Mucosa of rectum (tissue), 2 donors: ENCODE measurements around the gene MTRR.

Experiments used
- H3K27ac ChIP-seq, 2 donors: one replicate each; pipeline ENCODE4 v1.7.0; 2013; ENCODE audit warnings: inconsistent platforms in 2 of 2, low read depth in 2 of 2, low read length in 2 of 2
- H3K27me3 ChIP-seq, 2 donors: one replicate each; pipeline ENCODE4 v1.7.0; 2013; ENCODE audit warnings: low read length in 2 of 2; ENCODE audit not compliant: control insufficient read depth in 2 of 2, insufficient read depth in 2 of 2
- H3K36me3 ChIP-seq, 2 donors: one replicate each; pipeline ENCODE4 v1.7.0; 2013; ENCODE audit warnings: low read length in 2 of 2; ENCODE audit not compliant: control insufficient read depth in 2 of 2, insufficient read depth in 2 of 2
- H3K4me1 ChIP-seq, 2 donors: one replicate each; pipeline ENCODE4 v1.7.0; 2013; ENCODE audit warnings: low read length in 2 of 2, mild to moderate bottlenecking in 1 of 2; ENCODE audit not compliant: control insufficient read depth in 2 of 2, insufficient read depth in 2 of 2
- H3K4me3 ChIP-seq, 2 donors: one replicate each; pipeline ENCODE4 v1.7.0; 2013; ENCODE audit warnings: low read length in 2 of 2
- H3K9ac ChIP-seq, 2 donors: one replicate each; pipeline ENCODE4 v1.7.0; 2013; ENCODE audit warnings: low read length in 2 of 2, low read depth in 1 of 2, mild to moderate bottlenecking in 1 of 2
- H3K9me3 ChIP-seq, 2 donors: one replicate each; pipeline ENCODE4 v1.7.0; 2013; ENCODE audit warnings: low read length in 2 of 2; ENCODE audit not compliant: control insufficient read depth in 2 of 2
- donor health status: healthy.
- donor health status: Normal muscosa, but diverticular disease.

MTRR gene

DNA sequence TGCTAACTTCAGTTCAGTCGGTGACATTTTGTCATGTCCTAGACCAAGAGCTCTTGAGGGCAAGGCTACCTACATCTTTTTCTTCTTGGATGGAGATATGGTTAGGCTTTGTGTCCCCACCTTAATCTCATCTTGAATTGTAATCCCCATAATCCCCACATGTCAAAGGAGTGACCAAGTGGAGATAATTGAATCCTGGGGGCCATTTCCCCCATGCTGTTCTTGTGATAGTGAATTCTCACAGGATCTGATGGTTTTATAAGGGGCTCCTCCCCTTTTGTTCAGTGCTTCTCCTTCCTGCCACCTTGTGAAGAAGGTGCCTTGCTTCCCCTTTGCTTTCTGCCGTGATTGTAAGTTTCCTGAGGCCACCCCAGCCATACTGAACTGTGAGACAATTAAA lies 16.0 kb upstream of the MTRR start:
- Histone ChIP-seq H3K36me3 (peaks cover 3 to 5% of the 10 kb centered on the region in 2 donors), H3K9ac (no peak overlapping the region), H3K4me1 (peaks cover 7 to 8% of the 10 kb centered on the region in 2 donors), H3K9me3 (no peaks in the 10 kb centered on the region), H3K4me3 (no peak overlapping the region), H3K27me3 (peaks cover 19 to 23% of the 10 kb centered on the region in 2 donors), H3K27ac (no peak overlapping the region)

GRCh38 chr5:7855611-7856010 lies 13.3 kb upstream of the MTRR start:
- no peak overlapping the region for H3K4me3 ChIP-seq
- peaks cover 0 to 3% of the 10 kb centered on the region in 2 donors for H3K4me1 ChIP-seq
- peaks cover 12 to 22% of the 10 kb centered on the region in 2 donors for H3K36me3 ChIP-seq
- no peaks in the 10 kb centered on the region for H3K9me3 ChIP-seq
- H3K9ac ChIP-seq, result no peak overlapping the region
- H3K27ac ChIP-seq, result no peak overlapping the region
- peaks cover 5 to 8% of the 10 kb centered on the region in 2 donors for H3K27me3 ChIP-seq

- Histone ChIP-seq H3K4me3 (no peak overlapping the region), H3K9ac (no peak overlapping the region), H3K4me1 (peaks cover 0 to 3% of the 10 kb centered on the region in 2 donors), H3K27ac (no peak overlapping the region), H3K36me3 (peaks cover 16 to 29% of the 10 kb centered on the region in 2 donors), H3K9me3 (no peaks in the 10 kb centered on the region), H3K27me3 (peaks cover 0 to 5% of the 10 kb centered on the region in 2 donors)
Observed at GRCh38 chr5:7856855-7857254, 12.1 kb upstream of the MTRR start.

DNA sequence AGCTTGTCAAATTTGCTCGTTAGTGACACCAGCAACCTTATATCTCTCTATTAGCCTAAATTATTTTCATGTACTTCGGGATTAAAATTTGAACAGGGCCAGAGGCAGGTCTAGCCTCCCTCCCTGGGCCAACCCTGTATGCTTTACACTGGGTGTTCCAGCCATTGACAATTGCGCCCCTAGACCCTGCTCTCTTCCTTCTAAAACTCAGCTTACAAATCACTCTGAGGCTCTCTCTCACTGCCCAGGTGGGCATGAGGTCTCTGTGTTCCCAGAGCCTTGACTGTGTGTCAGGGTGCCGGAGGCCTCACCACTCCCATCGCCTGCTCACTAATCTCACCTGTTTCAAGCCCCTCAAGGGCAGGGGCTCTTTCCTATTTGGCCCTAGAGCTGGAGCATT lies 11.6 kb upstream of the MTRR start:
- peaks cover 0 to 2% of the 10 kb centered on the region in 2 donors for H3K4me1 ChIP-seq
- H3K27ac ChIP-seq, result no peak overlapping the region
- H3K36me3 ChIP-seq, result peaks cover 21 to 33% of the 10 kb centered on the region in 2 donors
- no peak overlapping the region for H3K4me3 ChIP-seq
- H3K9ac ChIP-seq, result no peak overlapping the region
- H3K27me3 ChIP-seq, result peaks cover 0 to 4% of the 10 kb centered on the region in 2 donors
- no peaks in the 10 kb centered on the region for H3K9me3 ChIP-seq

DNA sequence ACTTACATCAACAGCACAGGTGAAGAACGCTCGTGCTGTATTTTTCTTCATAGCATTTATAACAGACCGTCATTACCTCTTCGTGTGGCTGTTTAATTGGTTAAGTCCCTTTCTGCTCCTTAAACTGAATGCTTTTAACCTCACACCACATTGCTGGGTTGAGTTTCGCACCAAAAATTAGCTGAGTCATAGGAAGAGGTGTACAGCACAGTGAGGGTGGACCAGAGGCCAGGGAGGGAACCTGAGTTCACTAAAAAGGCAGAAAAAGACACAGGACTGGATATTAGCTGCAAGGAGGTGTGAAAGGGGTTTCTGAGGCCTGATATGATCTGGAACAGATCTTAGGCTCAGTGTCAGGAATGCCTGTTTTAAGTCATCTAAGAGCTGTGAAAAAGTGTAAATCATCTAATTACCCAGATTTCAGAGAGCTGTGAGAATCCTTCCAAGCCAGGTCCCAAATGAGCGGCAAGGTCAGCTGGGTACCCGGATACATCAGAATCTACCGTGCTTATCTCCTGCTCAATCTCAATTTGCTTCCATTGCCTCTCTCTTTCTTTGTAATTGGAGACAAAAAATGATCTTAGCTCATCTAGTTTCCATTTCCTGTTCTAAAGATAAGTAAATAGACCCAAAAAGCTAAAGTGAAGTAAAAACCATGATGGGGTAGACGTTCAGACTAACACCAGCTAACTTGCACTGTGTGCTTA lies 10.9 kb upstream of the MTRR start:
- Histone ChIP-seq H3K27me3 (peaks cover 0 to 2% of the 10 kb centered on the region in 2 donors), H3K4me1 (no peaks in the 10 kb centered on the region), H3K4me3 (no peak overlapping the region), H3K9me3 (no peaks in the 10 kb centered on the region), H3K27ac (no peak overlapping the region), H3K36me3 (peaks cover 21 to 39% of the 10 kb centered on the region in 2 donors), H3K9ac (no peak overlapping the region)

DNA sequence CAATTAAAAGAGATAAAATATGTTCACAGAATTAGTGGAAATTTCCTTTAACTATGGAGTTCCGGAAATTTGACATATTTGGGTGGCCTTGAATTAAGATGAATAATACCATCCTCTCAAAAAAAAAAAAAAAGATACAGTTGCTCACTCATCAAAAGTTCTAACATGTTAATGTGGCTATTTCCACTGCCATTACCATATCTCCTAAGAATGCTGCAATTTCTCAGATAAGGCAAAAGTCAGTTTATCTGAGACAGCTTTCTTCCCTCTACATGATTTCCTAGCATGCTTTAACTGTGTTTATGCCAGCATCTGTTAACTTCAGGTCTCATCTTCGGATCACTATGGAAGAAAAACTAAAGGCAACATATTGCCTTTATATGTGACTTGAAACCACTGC lies 2.8 kb upstream of the MTRR start:
- Histone ChIP-seq H3K9me3 (no peaks in the 10 kb centered on the region), H3K9ac (no peak overlapping the region), H3K4me3 (no peak overlapping the region), H3K27ac (no peak overlapping the region), H3K27me3 (no peaks in the 10 kb centered on the region), H3K4me1 (peaks cover 6 to 21% of the 10 kb centered on the region in 2 donors), H3K36me3 (peaks cover 17 to 21% of the 10 kb centered on the region in 2 donors)

DNA sequence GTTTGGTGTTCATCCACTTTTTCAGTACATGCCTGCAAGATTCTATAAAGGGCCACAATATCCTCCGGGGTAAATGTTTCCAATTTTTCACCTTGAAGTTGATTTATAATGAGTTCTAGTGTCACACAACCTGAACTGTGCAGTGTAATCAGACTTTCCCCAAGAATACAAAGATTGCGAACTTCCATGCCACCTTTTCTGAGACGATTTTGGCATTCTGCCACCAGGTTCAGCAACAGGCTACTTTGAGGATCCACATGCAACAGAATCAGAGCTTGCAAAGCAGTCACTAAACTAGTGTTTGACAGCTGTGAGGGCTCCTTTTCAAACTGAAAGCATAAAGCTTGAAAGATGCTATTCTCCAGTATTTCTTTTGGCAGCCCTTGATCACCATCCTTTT lies 1.7 kb upstream of the MTRR start:
- no peak overlapping the region for H3K4me3 ChIP-seq
- no peaks in the 10 kb centered on the region for H3K27me3 ChIP-seq
- no peak overlapping the region for H3K9ac ChIP-seq
- peaks cover 9 to 12% of the 10 kb centered on the region in 2 donors for H3K36me3 ChIP-seq
- H3K27ac ChIP-seq, result no peak overlapping the region
- H3K4me1 ChIP-seq, result peaks cover 9 to 27% of the 10 kb centered on the region in 2 donors
- no peaks in the 10 kb centered on the region for H3K9me3 ChIP-seq

DNA sequence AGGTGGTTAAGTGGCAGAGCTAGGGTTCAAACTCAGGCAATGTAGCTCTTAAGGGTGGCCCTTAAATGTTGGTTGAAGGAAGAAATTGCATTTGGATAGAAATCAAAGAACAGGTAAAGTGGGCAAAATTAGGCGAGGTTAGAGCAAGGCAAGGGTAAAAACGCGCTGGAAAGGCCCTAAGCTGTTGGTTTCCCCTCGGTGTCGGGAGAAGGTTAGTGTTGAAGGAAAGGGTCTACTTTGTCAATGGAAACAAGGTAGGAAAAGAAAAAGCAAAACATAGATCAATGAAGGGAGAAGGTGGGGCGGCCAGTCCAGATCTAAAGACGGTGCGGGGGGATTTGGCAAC lies 548 bp upstream of the MTRR start:
- H3K27me3 ChIP-seq, result no peaks in the 10 kb centered on the region
- peak overlapping the region; percentile 78 to 87 for H3K9ac ChIP-seq
- H3K9me3 ChIP-seq, result no peaks in the 10 kb centered on the region
- H3K4me3 ChIP-seq, result peak overlapping the region; percentile 92 to 93
- H3K27ac ChIP-seq, result peak overlapping the region in 1 of 2 donors; percentile 18
- H3K4me1 ChIP-seq, result peaks cover 9 to 30% of the 10 kb centered on the region in 2 donors
- peaks cover 5 to 8% of the 10 kb centered on the region in 2 donors for H3K36me3 ChIP-seq

- H3K9ac ChIP-seq, result peak overlapping the region; percentile 74 to 87
- peak overlapping the region; percentile 68 to 81 for H3K27ac ChIP-seq
- H3K4me1 ChIP-seq, result peaks cover 9 to 30% of the 10 kb centered on the region in 2 donors
- H3K27me3 ChIP-seq, result no peaks in the 10 kb centered on the region
- H3K4me3 ChIP-seq, result peak overlapping the region; percentile 92 to 93
- no peaks in the 10 kb centered on the region for H3K9me3 ChIP-seq
- H3K36me3 ChIP-seq, result peaks cover 3 to 8% of the 10 kb centered on the region in 2 donors
Observed at GRCh38 chr5:7869474-7870136, 657 bp downstream of the MTRR start.

DNA sequence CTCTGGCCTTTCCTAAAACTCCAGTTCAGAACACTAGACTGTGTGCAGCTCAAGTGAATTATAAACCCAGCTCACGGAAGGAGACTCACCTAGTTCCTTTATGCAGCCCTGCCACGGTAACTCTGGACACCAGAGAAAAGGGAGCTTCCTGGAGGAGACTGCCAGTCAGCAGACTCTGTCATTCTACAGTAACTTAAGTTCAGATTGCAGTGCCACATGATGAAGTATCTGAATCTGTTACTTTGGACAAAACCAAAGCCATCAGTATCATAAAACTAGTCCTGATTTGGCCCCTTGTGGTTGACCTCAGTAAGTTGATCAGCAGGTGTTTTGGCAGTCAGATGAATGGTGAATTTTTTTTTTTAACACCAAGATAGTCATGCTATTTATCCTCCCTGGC lies 2.7 kb downstream of the MTRR start:
- peak overlapping the region in 1 of 2 donors; percentile 11 for H3K27ac ChIP-seq
- H3K9ac ChIP-seq, result no peak overlapping the region

More for the DNA sequence above, 2.7 kb downstream of the MTRR start:
- Histone ChIP-seq H3K4me3 (no peak overlapping the region), H3K9me3 (no peaks in the 10 kb centered on the region), H3K4me1 (peaks cover 9 to 30% of the 10 kb centered on the region in 2 donors), H3K27me3 (no peaks in the 10 kb centered on the region), H3K36me3 (peaks cover 16 to 20% of the 10 kb centered on the region in 2 donors)
